ENCODE measurements around the gene RMC1. TPM values are rescaled to one million over a fixed set of nuclear protein-coding genes. Genes with fewer than 3 reads are reported as not detected.
"Not testable (repeated sequence)": the region's sequence is repeated elsewhere in the genome, so short reads cannot be mapped to it uniquely, and the experiment has no call there.

Gene RMC1
- 20.5 and 26.8 TPM in 2 replicates for total RNA-seq (2014; rRNA removed; shearing (Covaris generic))
- 20.4 and 25.0 TPM in 2 replicates for polyA plus RNA-seq (2015; cell fraction: cytosol; rRNA removed)
- polyA plus RNA-seq (2015; cell fraction: nucleus; rRNA removed), result 28.9 and 32.5 TPM in 2 replicates

DNA sequence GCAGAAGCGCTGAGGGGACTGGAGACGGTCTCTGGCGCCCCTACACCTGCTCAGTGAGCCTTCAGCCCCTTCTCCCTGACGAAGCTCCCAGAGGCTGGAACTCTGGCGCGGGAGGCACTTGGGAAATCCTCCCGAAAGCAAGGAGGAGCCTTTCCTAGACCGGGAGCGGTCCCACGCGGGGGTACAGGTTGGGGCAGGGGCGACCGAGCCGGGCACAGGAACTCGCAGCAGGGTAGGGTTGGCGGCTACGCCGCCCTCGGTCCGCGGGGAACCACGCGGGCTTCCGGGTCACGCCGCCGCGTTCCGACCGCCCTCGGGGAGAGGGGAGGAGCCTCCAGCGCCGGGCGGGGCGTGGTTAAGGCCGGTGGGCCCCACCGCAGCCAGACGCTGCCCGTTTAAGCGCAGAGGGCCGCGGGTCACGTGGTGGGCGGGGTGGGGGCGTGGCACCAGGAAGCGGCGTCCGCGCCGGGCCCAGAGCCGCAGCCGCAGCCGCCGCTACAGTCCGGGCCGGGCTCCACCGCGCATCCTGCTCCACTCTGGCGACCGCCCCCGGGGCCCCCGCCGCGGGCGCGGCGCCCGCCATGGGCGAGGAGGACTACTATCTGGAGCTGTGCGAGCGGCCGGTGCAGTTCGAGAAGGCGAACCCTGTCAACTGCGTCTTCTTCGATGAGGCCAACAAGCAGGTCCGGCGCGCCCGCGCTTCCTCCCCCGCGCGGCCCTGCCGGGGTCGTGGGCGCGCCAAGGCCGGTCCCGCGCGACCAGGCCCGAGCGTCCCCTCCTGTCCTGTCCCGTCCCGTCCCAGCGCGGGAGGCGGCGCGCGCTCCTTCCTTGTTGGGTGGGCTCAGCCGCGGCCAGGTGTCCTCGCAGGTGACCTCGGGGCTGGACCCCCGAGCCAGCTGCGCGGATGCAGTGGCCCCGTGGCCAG, at the start of gene RMC1:
Gene RMC1 (plus strand): TSS at position 474 of the 925 bp plus-strand sequence. CDS start 108 bp downstream, at position 582.
- DNase-seq (ENCODE audit: low read depth), result peak; percentile 87

DNA sequence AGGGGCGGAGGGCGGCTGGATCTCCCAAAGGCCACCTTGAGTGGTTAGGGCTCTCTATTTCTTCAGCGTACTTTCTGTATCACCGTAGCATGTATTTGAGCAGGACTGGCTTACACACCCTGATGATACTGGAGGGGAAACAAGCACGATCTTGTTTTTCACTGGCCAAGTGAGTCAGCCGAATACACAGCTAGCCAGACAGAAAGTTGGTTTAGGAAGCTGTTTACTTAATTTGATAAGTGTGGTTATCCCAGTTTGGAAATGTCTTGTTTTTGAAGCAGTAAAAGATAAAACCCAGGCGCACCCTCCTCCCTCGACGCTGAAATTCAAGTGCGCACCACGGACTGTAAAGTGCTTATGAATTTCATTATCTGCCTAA, 49.6 kb upstream of the RMC1 start:
- DNase-seq (ENCODE audit: low read depth), result peak; percentile 17

DNA sequence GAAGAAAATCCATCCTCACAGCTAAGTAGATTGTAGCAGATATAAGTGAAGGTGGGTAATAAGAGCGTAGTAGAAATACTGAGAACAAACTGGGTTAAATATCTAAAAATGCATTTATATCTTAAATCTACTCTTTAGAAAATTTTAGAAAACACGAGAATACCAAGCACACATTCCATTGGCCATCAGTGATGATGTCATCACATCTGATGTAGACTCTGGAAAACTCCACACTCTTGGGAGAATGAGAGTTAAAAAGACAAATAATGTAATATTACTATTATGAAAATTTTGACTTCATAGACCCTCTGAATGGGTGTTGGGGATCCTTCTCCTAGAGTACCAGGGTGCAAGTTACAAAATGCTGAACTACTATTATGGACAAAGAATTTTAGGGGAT, 46.5 kb upstream of the RMC1 start:
- no peak for DNase-seq (ENCODE audit: low read depth)

DNA sequence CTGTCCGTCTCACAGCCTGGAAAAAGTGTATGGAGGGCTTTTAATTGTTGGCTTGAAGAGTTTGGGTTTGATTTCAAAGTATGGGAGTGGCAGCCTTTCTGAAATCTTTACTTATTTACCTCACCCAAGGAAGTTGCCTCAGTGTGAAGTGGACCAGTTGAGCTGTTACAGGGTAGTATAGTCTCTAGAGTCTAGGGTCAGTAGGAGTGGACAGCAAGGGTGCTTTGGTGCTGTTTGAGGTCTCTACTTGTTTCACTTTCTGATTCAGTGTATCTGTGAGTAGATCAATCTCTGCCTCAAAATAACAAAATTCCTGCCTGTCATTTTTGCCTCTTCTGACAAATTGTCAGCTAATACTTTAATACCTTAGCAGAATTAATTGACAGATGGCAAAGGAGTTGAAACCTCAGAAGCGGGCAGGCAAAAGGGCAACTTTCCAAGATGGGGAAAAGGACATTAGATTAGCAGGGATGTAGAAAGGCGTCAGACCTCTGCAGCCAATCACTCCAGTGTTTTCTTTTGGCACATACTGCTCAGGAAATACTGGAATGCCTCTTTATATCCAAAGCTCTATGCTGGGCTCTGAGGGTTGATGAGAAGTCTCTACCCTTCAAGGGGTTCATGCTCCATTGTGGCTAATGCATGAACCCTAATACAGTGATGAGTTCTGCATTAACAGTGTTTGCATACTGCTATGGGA, 44.3 kb upstream of the RMC1 start:
- no peak for DNase-seq (ENCODE audit: low read depth)

DNA sequence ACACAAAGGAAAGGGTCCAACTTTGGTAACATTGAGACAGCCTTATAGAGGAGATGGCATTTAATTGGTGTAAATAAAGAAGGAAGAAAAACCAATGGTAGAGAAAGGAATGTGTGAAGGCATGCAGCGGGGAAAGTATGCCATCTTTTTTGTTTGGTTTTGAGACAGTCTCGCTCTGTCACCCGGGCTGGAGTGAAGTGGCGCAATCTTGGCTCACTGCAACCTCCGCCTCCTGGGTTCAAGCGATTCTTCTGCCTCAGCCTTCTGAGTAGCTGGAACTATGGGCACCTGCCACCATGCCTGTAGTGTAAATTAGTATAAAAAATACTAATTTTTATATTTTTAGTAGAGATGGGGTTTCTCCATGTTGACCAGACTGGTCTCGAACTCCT, 43.8 kb upstream of the RMC1 start:
- no peak for DNase-seq (ENCODE audit: low read depth)

DNA sequence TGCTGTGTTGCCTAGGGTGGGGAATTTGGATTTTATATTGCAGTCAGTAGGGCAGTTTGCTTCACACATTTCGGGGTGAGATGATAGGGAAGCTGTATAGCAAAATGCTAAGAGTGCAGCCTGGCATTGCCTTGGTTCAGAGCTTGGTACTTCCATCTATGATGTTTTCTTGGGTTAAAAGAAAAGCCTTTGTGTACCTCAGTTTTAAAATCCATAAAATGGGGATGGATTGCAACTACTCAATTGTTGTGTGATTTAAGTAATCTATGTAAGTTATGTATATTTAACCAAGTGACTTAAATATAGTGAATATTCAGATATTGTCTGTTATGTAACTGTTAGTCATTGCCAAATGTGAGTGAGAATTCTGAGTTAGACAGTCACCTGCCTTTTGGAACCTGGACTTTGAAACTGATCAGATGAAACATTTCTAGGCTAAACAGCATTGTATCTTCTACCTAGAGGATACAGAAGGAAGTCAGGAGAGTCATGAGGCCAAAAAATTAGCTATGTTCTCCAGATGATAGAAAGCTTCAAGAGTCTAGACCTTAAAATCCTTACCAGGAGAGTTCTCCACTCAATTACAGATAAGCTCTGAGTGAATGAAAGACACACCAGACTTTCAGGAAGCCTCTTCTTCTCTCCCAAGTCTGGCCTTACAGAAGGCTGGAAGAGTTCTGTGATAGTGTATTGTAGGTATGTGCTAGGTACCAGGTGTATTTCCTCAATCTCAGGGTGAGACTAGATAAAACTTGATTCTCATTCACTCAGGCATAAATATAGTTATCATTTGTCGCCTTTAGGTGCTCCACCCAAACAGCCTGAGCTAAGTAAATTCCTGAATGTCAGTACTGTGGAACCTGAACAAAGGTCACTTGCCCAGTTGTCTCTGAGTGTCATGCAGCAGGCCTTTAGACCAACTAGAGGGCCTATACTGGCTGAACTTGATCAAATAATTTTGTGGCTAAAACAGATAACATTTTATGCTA, 42.7 kb upstream of the RMC1 start:
- DNase-seq (ENCODE audit: low read depth), result no peak

DNA sequence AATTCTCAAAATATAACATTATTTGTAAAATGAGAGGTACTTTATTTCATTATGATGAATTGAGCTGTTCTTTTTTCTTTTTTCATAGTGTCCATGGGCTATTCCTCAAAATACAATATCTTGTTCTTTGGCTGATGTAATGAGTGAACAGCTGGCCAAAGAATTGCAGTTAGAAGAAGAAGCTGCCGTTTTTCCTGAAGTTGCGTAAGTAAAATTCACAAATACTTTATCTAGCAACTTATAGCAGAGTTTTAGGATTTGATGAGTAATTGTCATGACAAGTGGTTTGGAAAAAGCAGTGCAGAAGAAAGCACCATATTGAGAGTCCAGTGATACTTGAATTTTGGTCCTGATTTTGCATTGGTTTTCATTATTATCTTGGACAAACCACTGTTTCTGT, 40.4 kb upstream of the RMC1 start:
- DNase-seq (ENCODE audit: low read depth), result no peak

DNA sequence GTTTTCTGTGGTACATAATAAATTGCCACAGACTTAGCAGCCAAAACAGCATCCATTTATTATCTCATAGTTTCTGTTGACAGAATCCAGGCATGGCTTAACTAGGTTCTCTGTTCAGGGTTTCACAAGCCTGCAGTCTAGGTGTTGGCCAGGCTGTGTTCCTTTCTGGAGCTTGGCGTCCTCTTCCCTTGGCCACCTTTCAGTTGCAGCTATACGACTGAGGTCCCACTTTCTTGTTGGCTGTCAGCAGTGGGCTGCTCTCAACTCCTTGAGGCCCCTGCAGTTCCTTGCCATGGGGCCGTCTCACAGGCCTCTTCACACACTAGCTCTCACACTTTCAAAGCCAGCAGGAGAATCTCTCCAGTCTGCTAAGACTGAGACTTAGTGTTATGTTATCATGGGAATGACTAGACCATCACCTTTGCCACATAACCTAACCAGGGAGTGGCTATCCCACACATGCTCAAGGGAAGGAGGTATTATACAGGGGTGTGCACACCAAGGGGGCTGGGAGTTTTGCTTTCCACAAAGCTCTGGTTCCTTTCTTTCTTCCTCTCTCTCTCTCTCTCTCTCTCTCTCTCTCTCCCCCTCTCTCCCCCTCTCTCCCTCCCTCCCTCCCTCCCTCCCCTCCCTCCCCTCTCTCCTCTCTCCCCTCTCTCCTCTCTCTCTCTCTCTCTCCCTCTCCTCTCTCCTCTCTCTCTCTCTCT, 34.4 kb upstream of the RMC1 start:
- no peak for DNase-seq (ENCODE audit: low read depth)

DNA sequence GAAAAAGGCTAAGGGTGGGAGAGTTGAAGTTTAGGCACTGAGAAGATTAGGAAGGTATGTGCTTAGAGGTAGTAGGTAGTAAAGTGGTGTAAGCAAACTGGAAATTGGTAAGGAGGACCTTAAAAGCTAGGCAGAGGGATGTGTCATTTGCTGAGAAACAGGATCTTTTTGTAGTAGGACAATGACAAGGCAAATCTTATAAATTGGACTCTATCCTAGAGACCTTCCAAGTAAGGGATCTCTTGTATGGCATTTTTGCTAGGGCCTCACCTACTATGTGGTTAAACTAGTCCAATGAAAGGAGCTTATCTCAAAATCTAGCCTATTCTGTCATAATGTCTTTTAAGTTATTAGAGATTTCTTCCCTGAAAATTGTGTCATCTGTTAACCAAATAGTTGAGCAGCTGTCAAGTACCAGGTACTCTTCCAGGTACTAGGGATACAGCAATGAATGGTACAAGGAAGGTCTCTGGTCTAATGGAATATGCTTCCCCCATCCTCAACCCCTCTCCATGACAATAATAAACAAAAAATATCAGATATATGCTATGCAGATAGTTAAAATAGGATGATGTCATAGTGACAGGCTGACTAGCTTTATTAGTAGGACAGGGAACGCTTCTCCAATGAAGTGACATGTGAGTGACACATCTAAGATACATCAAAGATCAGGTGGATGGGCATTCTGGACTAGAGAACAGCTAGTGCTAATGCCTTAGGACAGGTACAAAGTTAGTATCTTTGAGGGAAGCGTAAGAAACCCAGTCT, 32.5 kb upstream of the RMC1 start:
- DNase-seq (ENCODE audit: low read depth), result no peak

DNA sequence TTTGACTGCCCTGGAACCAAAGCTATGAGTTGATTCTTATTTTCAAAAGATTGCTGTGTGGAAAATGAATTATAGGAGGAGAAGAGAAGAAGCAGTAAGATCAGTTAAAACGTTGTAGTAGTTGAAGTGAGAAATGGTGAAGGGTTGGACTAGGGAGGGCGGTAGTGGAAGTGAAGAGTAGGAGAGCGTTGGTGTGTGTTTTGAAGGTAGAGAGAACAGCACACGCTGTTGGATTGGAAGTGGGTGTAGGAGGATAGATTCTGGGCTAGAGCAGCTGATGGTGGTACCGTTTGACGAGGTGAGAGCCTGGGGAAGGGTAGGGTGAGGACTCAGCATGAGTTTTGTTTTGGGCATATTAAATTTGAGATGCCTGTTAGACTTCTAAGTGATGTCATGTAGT, 31.8 kb upstream of the RMC1 start:
- DNase-seq (ENCODE audit: low read depth), result no peak

DNA sequence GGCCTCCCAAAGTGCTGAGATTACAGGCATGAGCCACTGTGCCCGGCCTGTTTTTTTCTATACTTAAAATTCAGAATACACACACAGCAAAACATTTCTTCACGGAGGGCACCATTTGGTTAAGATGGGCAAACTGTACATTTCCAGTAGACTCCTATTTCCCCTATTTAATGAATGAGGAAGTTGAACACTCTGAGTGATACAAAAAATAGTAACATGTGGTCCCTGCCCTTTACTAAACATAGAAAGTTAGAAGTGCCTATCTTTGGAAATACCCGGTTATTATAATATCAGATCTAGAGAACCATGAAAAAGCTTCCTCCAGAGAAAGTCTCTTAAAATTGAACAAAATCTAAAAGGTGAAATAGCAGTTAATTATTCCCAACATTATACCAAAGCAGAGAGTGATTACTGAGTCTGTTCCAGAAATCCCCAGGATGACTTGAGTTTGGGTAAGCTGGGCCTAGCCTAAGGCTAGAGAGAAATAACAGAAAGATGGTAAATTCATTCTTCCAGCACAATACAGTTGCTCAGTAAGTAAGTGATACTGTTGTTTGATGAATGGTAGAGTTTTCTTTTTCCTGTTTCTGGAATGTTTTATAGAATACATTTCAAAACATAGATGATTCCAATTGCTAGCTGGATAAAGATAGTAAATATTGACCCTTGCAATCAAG, 23.3 kb upstream of the RMC1 start:
- DNase-seq (ENCODE audit: low read depth), result no peak

DNA sequence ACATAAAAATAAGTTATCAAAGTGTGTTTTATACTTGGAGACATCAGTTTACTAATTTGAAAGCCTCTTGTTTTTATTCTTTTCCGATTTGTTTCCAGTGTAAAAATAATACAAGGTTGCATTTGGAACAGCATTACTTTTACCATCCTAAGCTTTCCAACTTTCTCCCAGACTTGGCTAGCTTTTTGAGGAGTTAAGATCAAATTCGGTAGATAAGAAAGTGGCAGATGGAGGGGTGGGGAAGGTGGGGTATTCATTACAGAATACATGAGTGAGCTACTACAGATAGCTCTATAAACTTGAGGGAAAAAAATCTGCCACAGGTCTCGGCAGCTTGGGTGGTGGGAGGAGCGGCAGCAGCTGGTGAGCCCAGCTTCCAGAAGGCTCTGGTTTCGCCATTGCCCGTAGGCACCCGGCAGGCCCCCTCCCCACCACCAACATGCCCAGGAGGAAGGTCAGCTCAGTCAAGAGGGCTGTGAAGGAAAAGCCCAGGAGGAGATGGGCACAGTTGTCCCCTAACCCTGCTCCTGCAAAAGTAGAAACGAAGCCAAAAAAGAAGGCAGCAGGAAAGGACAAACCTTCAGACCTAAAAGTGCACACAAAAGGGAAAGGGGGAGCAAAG, 18.6 kb upstream of the RMC1 start:
- no peak for DNase-seq (ENCODE audit: low read depth)

DNA sequence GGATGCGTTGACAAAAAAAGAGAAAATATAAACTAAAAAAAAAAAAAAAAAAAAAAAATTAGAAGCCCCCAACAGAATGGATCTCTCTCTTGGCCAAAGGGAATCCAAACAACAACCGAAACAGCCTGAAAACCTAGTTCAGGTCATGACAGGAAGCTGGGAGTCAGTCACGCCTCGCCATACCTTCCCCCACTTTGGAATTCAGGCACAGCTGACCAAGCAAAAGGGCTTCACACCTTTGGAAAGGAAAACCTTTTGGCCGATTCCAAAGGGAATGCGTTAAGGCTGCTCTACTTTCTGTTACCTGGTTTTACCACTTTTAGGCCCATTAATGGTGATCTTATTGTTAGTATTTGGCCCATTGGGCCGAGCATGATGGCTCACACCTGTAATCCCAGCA, 17.9 kb upstream of the RMC1 start:
- DNase-seq (ENCODE audit: low read depth), result no peak

DNA sequence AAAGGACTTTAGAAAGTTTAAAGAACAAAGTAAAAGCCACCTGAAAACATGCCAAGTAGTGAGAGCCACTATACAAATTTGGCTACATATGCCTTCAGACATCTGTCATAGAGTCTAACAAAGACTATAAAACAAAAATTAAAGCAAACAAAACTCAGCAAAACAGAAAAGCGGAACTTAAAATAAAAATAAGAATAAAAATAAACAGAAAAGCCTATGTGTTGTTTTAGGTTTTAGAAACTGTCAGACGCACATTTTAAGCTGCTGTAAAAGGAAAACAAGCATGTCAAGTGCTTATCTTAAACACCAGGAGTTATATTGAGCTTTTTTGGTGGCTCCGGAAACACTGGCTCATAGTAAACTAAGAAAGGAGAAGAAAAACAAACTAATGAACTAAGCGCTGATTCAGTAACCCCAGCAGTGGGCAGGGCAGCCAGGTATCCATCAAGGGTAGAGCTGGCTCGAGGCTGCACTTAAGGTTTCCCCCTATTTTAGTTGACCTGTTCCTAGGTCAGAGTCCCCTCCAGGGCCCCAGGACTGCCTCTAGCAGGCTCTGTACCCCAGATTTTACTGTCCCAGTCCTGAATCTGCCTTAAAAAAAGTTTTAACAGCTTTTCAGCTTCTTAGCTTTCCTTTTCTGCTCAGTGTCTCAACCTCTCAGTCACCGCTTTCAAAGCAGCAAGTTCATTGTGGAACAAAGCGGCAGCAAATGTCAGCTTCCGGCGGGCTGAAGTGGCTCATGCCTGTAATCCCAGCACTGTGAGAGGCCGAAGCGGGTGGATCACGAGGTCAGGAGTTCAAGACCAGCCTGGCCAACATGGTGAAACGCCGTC, 15.4 kb upstream of the RMC1 start:
- no peak for DNase-seq (ENCODE audit: low read depth)

DNA sequence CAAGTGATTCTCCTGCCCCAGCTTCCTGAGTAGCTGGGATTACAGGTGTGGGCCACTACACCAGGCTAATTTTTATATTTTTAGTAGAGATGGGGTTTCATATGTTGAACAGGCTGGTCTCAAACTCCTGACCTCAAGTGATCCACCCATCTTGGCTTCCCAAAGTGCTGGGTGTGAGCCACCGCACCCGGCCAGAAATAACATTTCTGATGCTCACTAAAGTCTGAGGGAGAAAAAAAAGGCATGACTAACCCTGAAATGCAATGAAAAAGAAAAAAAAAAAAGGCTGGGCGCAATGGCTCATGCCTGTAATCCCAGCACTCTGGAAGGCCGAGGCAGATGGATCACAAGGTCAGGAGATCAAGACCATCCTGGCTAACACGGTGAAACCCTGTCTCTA, 13.7 kb upstream of the RMC1 start:
- DNase-seq (ENCODE audit: low read depth), result not testable (repeated sequence)

DNA sequence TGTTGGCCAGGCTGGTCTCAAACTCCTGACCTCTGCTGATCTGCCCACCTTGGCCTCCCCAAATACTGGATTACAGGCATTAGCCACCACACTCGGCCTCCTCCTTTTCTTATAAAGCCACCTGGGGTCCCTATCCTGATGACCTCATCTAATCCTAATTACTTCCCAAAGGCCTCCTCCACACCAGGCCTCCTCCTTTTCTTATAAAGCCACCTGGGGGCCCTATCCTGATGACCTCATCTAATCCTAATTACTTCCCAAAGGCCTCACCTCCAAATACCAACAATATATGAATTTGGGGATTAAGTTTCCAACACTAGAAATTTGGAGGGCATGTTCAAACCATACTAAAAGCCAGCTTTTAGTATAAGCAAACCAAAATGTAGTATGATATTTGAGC, 9.7 kb upstream of the RMC1 start:
- DNase-seq (ENCODE audit: low read depth), result no peak

DNA sequence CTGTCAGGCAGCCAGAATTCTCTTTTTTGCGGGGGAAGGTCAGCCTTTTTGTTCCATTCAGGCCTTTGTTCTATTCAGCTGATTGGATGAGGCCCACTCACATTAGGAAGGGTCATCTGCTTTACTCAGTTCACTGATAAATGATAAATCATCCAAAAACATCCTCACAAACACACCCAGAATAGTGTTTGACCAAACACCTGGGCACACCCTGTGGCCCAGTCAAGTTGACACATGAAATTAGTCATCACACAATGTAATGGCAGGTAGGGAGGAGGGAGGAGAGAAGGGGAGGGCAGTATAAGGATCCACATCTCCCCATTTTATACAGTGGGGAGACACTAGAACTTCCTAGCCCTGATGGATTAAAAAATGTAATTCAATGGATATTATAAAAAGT, 8.3 kb upstream of the RMC1 start:
- DNase-seq (ENCODE audit: low read depth), result no peak
